ENCODE data around the gene ATP2A2.

ATP2A2 gene

GRCh38 chr12:110262442-110263388 lies 18.3 kb upstream of the ATP2A2 start:
- no peak for DNase-seq

- no peak for DNase-seq
Measured at GRCh38 chr12:110266381-110266960, 14.6 kb upstream of the ATP2A2 start.

GRCh38 chr12:110266980-110267620 lies 13.9 kb upstream of the ATP2A2 start:
- no peak for DNase-seq

- DNase-seq = no peak
Measured at GRCh38 chr12:110269622-110270124, 11.4 kb upstream of the ATP2A2 start.

GRCh38 chr12:110270125-110270962 lies 10.7 kb upstream of the ATP2A2 start:
- no peak for DNase-seq

- DNase-seq = no peak
Measured at GRCh38 chr12:110271015-110271414, 10.0 kb upstream of the ATP2A2 start.

- DNase-seq = no peak
Measured at GRCh38 chr12:110277530-110278254, 3.4 kb upstream of the ATP2A2 start.

- no peak for DNase-seq
Measured at GRCh38 chr12:110278255-110278536, 2.9 kb upstream of the ATP2A2 start.

GRCh38 chr12:110279566-110280375 lies 1.3 kb upstream of the ATP2A2 start:
- no peak for DNase-seq

GRCh38 chr12:110280392-110280778 lies 662 bp upstream of the ATP2A2 start:
- no peak for DNase-seq

GRCh38 chr12:110281549-110282299 lies 677 bp downstream of the ATP2A2 start:
- peak; percentile 81 for DNase-seq

GRCh38 chr12:110282300-110282860 lies 1.3 kb downstream of the ATP2A2 start:
- no peak for DNase-seq

- no peak for DNase-seq
Measured at GRCh38 chr12:110282956-110283817, 2.1 kb downstream of the ATP2A2 start.

GRCh38 chr12:110284597-110284996 lies 3.5 kb downstream of the ATP2A2 start:
- no peak for DNase-seq

GRCh38 chr12:110286623-110287022 lies 5.6 kb downstream of the ATP2A2 start:
- no peak for DNase-seq

- no peak for DNase-seq
Measured at GRCh38 chr12:110287986-110288385, 6.9 kb downstream of the ATP2A2 start.

GRCh38 chr12:110289044-110289710 lies 8.1 kb downstream of the ATP2A2 start:
- DNase-seq = no peak

- no peak for DNase-seq
Measured at GRCh38 chr12:110289711-110290078, 8.6 kb downstream of the ATP2A2 start.
